22Rv1 (cell line): ENCODE data around the gene SYT13.

Source experiments
- CTCF ChIP-seq: fragments of 450-650 bp; IDR thresholded peaks from 2 replicates; pipeline ENCODE4 v1.5.1; 2017; ENCODE audit warnings: mild to moderate bottlenecking
- ZFX ChIP-seq: fragments of 450-650 bp; IDR thresholded peaks from 2 replicates; pipeline ENCODE4 v1.6.1; 2017; ENCODE audit warnings: antibody characterized with exemption, borderline replicate concordance

- TF ChIP-seq CTCF (no peak), ZFX (no peak)
These were observed 27.1 kb downstream of the SYT13 start for GRCh38 chr11:45258982-45259530.
